ENCODE results near the gene CFAP126.
"Not testable (repeated sequence)": the region's sequence is repeated elsewhere in the genome, so short reads cannot be mapped to it uniquely, and the experiment has no call there.

CFAP126 gene

DNA sequence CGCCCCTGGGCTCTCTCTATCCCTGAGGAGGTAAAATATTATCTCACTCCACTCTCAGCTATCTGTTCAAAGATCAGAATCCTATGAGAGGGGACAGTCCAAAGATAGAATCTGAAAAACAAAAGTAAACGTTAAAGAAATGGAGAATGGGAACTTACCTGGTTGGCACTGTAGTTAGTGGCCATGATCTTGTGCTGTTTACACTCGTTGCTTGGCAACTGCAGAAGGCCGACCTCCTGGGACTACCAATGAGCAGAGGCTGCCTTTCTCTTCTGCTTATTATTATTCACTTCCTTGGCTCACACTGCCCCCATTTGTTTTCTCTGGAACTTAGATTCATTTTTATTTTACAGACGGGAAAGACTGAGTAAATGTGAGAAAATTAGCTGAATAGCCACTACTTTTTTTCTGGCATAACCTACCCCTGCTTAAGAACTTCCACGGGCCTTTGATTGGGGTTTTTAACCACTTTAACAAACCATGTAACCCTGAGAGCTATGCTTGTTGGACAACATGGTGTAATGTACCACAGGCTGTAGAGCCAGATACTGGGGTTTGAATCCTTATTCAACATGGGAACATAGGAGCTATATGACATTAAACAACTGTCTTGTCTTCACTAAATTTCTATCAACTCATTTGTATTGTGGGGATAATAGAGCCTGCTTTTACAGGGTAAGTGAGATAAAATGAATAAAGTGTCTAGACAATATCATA is at the start of gene CFAP126:
TSS of gene CFAP126 (minus strand) at position 193 of the 717 bp plus-strand sequence. CDS start at position 185, 8 bp downstream.
- no peak for DNase-seq (ENCODE audit: low read depth in 3 of 3)

GRCh38 chr1:161413050-161413449 is 45.4 kb upstream of the CFAP126 start:
- not testable (repeated sequence) for DNase-seq (ENCODE audit: low read depth in 3 of 3)

DNA sequence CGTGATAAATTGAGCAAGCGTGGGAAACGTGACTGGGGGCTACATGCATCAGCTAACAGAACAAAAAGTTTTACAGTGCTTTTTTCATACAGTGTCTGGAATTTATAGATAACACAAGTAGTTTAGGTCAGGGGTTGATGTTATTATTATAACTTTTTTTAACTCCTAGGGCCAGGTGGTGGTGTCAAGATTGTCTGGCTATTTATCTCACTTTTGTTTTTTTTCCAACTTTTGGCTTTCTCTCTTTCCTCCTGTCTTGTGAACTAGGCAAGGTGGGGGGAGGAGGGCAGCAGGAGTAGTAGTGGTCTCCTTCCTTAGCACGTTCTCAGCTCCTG is 42.9 kb upstream of the CFAP126 start:
- not testable (repeated sequence) for DNase-seq (ENCODE audit: low read depth in 3 of 3)

DNA sequence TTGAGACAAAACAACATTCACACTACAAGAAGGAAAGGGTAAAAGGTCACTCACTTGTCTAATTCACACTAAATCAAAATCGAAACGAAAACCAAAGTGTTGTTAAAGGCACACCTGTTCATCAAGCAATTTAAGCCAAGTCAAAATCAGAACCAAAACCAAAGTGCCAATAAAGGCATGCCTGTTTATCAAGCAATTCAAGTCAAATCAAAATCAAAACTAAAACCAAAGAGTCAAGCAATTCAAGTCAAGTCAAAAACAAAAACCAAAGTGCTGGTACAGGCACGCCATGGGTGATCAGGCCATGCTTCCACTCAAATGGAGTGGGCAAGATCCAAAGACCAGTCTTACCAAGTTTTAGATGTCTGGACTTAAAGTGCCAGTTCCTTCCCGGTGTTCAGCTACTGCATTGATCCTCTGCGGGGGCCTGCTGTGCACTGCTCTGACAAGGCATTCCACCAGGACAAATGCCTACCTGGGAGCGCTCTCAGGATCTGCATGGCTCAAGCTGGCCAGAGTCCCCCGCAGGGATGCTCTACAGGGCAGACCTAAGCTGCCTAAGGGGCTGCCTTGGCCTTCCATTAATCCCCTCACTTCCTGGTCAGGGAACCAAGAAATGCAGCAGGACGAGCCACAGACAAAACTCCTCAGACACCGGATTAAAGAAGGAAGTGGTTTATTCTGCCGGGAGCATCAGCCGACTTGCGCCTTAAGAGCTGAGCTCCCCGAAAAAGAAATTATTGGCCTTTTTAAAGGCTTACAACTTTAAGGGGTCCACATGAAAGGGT is 42.4 kb upstream of the CFAP126 start:
- not testable (repeated sequence) for DNase-seq (ENCODE audit: low read depth in 3 of 3)

- no peak for DNase-seq (ENCODE audit: low read depth in 3 of 3)
These were observed 40.9 kb upstream of the CFAP126 start for GRCh38 chr1:161408429-161409052.

DNA sequence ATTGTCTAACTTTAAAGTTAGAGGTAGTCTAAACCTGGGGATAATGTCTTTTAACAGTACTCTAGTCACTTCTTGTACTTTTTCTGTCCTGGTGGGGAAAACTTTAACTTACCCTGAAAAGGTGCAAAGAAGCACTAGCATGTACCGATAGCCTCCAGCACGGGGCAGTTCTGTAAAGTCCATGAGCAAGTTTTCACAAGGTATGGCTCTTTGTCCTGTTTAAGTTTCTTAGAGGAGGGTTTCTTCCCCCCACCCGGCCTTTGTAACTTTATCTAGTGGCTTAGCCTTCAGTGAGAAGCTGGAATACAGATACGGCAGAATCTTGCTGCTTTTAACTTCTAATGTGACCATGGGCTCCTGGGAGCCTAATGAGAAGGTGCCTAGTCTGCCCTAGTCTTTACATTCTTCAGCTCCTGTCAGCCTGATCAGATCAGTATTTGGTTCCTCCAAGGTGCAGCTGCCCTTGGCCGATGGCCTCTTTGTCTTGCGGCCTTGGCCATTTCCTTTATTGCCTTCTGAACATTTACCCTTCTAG is 39.8 kb upstream of the CFAP126 start:
- no peak for DNase-seq (ENCODE audit: low read depth in 3 of 3)

GRCh38 chr1:161406551-161406950 is 38.9 kb upstream of the CFAP126 start:
- DNase-seq (ENCODE audit: low read depth in 3 of 3) = not testable (repeated sequence)

DNA sequence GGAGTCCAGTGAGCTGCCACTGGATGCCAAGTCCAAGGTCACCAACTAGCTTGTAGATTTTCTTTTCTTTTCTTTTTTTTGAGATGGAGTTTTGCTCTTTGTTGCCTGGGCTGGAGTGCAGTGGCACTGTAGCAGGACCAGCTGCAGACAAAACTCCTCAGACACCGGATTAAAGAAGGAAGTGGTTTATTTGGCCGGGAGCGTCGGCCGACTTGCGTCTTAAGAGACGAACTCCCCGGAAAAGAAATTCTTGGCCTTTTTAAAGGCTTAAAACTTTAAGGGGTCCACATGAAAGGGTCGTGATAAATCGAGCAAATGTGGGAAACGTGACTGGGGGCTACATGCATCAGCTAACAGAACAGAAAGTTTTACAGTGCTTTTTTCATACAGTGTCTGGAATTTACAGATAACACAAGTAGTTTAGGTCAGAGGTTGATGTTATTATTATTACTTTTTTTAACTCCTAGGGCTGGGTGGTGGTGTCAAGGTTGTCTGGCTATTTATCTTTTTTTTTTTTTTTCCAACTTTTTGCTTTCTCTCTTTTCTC is 36.4 kb upstream of the CFAP126 start:
- DNase-seq (ENCODE audit: low read depth in 3 of 3) = no peak

DNA sequence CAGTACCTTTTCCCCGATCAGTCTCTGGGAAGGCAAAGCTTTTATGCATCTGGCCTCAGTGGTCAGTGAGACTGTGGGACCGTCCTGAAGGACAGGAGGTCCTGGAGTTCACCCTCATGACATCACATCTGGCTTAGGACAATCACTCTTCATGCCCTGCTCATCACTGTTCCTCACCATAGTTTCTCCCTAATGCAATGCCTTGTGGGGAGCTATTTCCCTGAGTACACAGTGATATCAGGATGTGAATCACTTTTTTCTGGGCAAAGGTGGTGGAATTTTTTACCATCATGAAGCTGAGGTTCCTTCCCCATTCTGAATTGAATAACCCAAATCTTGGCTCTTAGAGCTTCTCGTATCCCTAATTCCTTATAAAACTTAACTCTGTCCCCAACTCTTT is 34.8 kb upstream of the CFAP126 start:
- no peak for DNase-seq (ENCODE audit: low read depth in 3 of 3)

DNA sequence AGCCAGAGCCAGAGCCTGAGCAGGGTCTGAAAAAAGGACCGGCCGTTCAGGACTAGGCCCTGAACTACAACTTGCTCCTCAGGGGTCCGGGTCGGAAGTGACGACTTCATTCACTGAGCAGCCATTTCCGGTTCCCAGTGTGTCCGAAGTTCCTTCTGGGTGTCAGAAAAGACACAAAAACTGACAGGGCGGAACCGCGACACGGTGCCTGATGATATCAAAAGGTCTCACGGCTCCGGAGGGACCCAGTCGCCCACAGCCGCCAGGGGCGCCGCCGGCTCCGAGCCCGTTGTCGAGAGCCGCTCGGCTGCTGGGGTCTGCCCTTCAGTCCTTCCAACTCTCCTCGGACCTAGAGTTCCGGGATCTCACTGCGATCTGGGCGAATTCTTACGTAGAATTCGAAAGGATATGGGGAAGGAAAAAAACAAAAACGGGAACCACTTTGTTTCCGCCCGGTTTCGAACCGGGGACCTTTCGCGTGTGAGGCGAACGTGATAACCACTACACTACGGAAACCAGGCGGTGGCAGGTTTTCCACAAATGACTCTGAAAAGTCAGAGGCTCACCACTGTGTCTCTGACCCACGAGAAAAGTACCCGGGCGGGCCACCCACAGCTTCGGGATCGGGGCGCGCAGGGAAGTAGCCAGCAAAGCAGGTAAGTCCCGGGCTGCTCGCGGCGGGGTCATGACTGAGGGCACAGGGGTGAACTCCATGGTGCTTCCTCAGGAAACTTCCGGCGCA is 31.8 kb upstream of the CFAP126 start:
- DNase-seq (ENCODE audit: low read depth in 3 of 3) = peak; percentile 77 to 88 (median 86)

GRCh38 chr1:161398900-161399256 is 31.2 kb upstream of the CFAP126 start:
- DNase-seq (ENCODE audit: low read depth in 3 of 3) = no peak

GRCh38 chr1:161397038-161397437 is 29.4 kb upstream of the CFAP126 start:
- DNase-seq (ENCODE audit: low read depth in 3 of 3) = not testable (repeated sequence)

DNA sequence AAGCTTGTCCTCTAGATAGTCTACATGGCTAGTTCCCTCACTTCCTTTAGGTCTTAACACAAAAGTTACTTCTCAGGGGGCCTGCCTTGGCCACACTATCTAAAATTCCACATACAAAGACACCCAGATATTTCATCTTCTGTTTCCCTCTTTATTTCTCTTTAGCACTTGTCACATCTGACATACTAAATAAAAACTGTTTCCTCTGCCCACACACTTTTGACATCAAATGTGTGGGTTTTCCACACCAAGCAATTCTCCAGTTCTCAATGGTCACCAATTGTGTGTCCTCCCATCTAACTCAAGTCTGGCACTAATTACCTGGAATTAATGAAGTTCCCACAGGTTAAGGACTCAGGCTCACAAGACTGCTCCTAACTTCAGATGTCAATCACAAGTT is 25.5 kb upstream of the CFAP126 start:
- DNase-seq (ENCODE audit: low read depth in 3 of 3) = no peak

DNA sequence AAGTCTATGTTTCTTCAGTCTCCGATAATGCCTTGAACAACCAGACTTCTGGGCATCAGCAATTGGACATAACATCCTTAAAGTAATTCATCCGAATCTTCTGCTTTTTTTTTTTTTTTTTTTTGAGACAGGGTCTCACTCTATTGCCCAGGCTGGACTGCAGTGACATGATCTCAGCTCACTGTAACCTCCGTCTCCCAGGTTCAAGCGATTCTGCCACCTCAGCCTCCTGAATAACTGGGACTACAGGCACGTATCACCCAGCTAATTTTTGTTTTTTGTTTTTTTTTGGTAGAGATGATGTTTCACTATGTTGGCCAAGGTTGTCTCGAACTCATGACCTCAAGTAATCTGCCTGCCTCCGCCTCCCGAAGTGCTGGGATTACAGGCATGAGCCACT is 23.9 kb upstream of the CFAP126 start:
- no peak for DNase-seq (ENCODE audit: low read depth in 3 of 3)

DNA sequence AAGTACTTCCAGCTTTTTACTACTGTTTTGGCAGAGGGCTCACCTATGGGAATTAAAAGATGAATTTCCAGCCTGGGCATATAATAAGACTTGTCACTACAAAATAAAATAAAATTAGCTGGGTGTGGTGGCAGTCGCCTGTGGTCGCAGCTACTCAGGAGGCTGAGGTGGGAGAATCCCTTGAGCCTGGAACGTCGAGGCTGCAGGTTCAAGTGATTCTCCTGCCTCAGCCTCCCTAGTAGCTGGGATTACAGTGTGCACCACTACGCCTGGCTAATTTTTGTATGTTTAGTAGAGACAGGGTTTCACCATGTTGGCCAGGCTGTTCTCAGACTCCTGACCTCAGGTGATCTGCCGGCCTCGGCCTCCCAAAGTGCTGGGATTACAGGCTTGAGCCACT is 23.5 kb upstream of the CFAP126 start:
- not testable (repeated sequence) for DNase-seq (ENCODE audit: low read depth in 3 of 3)

- DNase-seq (ENCODE audit: low read depth in 3 of 3) = peak in 1 of 3 donors; percentile 24
These were observed 22.8 kb upstream of the CFAP126 start for GRCh38 chr1:161390559-161390858.

DNA sequence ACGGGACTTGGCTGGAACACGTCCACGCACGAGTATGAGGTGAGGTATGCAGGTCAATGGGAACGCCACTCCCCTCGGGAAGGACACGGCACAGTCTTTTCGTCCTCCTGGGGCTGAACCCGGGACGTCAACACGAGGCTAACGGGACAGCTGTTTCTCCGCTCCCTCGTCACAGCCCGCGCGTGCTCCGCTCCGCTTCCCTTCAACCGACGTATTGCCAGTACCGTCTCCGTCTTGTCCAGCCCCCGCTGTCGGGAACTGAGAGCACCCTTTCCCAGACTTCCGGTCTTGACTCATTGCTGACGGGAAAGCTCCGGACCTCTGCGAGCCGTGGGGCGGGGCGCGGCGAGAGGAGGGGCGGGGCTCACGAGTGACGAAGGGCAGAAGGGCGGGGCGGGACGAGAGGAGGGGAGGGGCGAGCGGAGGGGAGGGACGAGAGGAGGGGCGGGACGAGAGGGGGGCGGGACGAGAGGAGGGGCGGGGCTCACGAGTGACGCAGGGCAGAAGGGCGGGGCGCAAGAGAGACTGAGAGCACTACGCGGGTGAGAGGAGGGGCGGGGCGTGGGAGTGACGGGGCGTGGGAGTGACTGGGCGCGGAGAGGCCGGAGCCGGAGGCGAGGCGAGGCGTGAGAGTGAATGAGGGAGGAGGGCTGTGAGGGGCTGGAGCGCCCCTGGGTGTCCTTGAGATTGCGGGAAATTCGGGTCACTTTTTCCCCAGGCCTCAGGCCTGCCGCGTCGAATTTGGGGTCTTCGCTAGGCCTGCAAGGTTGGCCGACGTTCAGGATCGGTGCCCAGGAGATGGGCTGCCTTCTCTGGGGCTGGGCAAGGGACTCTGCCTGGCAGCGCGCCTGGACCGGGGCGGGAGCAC is 22.2 kb upstream of the CFAP126 start:
- peak; percentile 86 to 92 (median 90) for DNase-seq (ENCODE audit: low read depth in 3 of 3)

GRCh38 chr1:161389158-161389557 is 21.5 kb upstream of the CFAP126 start:
- not testable (repeated sequence) for DNase-seq (ENCODE audit: low read depth in 3 of 3)

- no peak for DNase-seq (ENCODE audit: low read depth in 3 of 3)
These were observed 21.0 kb upstream of the CFAP126 start for GRCh38 chr1:161388639-161389038.

- DNase-seq (ENCODE audit: low read depth in 3 of 3) = no peak
These were observed 14.7 kb upstream of the CFAP126 start for GRCh38 chr1:161382214-161383019.
